ENCODE measurements around the gene AP1G2. TPM values are rescaled to one million over a fixed set of nuclear protein-coding genes. Genes with fewer than 3 reads are reported as not detected.

Gene AP1G2
- total and polyA plus RNA-seq, 2 of the 13 experiments (the other 11 are each of a cell fraction or from before 2014, with no cell fraction given), result 96.9 to 611 TPM

DNA sequence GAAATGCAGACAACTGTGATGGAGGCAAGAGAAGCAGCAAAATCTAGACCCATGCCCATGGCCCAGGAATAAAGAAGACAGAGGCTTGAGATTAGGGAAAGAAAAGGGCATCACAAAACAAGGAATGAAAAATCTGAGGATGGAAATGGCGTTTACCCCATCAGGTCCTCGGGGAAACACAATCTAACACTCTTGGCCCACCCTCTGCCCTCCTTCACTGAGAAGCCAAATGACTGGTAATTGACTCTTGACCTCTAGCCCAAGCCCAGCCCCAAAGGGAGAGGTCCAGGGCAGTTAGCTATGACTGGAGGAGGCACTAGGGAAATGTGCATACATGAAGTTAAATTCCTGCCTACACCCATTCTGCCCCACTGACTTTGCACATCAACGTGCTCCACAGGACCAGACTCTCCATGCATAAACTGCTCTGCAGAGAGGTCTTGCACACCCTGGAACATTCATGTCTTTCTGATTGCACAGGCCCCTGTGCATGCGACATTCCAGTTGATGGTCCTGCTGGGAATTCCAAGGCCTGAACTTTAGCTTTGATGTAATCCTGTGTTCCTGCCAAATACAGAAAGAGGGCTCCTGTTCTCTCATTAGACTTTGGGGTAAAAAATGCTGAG is 21.7 kb downstream of the AP1G2 start (continued):
- TF ChIP-seq ZNF318 (CRISPR knock-in tag; IDR thresholded peaks at IDR 0.05) (no peak), HDAC2 (CRISPR knock-in tag; IDR thresholded peaks at IDR 0.05) (0 out of 2 replicates have a peak, but pooled peaks have one; percentile 33), ZNF224 (CRISPR knock-in tag; IDR thresholded peaks at IDR 0.05) (no peak), KDM3A (CRISPR knock-in tag; IDR thresholded peaks at IDR 0.05; ENCODE audit: low read depth) (0 out of 2 replicates have a peak, but pooled peaks have one; percentile 36), ATRX (CRISPR knock-in tag; IDR thresholded peaks at IDR 0.05; ENCODE audit: borderline replicate concordance) (0 out of 2 replicates have a peak, but pooled peaks have one; percentile 19), TEAD3 (CRISPR knock-in tag; optimal IDR thresholded peaks at IDR 0.05; ENCODE audit: borderline replicate concordance) (peak; percentile 83), SNRNP70 (IDR thresholded peaks at IDR 0.05; ENCODE audit: low read depth, low read length) (no peak), ZC3H13 (CRISPR knock-in tag; IDR thresholded peaks at IDR 0.05) (no peak), ZNF644 (CRISPR knock-in tag; IDR thresholded peaks at IDR 0.05; ENCODE audit: low read depth) (0 out of 2 replicates have a peak, but pooled peaks have one; percentile 48), NRL (CRISPR knock-in tag; IDR thresholded peaks at IDR 0.05; ENCODE audit: borderline replicate concordance) (no peak), ZNF781 (CRISPR knock-in tag; IDR thresholded peaks at IDR 0.05; ENCODE audit: borderline replicate concordance, not compliant biosample characterization) (peak; percentile 44), BCL6 (CRISPR knock-in tag; IDR thresholded peaks at IDR 0.05) (0 out of 2 replicates have a peak, but pooled peaks have one; percentile 20), ZNF331 (CRISPR knock-in tag; IDR thresholded peaks at IDR 0.05) (peak; percentile 16; the same call in 1 of the 2 replicates), FIP1L1 (IDR thresholded peaks at IDR 0.05; ENCODE audit: borderline replicate concordance, insufficient read depth, low read depth, low read length) (no peak), IKZF1 (IDR thresholded peaks at IDR 0.05) (0 out of 2 replicates have a peak, but pooled peaks have one; percentile 3), ZNF605 (CRISPR knock-in tag; IDR thresholded peaks at IDR 0.05) (no peak), HNF4A (CRISPR knock-in tag; IDR thresholded peaks at IDR 0.05) (peak; percentile 44; the same call in 1 of the 2 replicates), DNMT1 (CRISPR knock-in tag; IDR thresholded peaks at IDR 0.05) (peak; percentile 66; the same call in 1 of the 2 replicates)
- TF ChIP-seq, protein P1, sequence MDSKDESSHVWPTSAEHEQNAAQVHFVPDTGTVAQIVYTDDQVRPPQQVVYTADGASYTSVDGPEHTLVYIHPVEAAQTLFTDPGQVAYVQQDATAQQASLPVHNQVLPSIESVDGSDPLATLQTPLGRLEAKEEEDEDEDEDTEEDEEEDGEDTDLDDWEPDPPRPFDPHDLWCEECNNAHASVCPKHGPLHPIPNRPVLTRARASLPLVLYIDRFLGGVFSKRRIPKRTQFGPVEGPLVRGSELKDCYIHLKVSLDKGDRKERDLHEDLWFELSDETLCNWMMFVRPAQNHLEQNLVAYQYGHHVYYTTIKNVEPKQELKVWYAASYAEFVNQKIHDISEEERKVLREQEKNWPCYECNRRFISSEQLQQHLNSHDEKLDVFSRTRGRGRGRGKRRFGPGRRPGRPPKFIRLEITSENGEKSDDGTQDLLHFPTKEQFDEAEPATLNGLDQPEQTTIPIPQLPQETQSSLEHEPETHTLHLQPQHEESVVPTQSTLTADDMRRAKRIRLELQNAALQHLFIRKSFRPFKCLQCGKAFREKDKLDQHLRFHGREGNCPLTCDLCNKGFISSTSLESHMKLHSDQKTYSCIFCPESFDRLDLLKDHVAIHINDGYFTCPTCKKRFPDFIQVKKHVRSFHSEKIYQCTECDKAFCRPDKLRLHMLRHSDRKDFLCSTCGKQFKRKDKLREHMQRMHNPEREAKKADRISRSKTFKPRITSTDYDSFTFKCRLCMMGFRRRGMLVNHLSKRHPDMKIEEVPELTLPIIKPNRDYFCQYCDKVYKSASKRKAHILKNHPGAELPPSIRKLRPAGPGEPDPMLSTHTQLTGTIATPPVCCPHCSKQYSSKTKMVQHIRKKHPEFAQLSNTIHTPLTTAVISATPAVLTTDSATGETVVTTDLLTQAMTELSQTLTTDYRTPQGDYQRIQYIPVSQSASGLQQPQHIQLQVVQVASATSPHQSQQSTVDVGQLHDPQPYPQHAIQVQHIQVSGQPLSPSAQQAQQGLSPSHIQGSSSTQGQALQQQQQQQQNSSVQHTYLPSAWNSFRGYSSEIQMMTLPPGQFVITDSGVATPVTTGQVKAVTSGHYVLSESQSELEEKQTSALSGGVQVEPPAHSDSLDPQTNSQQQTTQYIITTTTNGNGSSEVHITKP (CRISPR knock-in tag; IDR thresholded peaks at IDR 0.05; ENCODE audit: low read depth), result 0 out of 2 replicates have a peak, but pooled peaks have one; percentile 13
